Stimulated activated CD4-positive, alpha-beta T cell treated with anti-CD3 and anti-CD28 coated beads, Interleukin-1b, Interleukin-23, amount 100 ng/mL, for 48 hours (primary cell): ENCODE data around the gene CLSTN2.

Source experiments
- DNase-seq: peaks from one replicate; pipeline ENCODE4 v3.0.0-alpha.2; 2020

CLSTN2 gene

DNA sequence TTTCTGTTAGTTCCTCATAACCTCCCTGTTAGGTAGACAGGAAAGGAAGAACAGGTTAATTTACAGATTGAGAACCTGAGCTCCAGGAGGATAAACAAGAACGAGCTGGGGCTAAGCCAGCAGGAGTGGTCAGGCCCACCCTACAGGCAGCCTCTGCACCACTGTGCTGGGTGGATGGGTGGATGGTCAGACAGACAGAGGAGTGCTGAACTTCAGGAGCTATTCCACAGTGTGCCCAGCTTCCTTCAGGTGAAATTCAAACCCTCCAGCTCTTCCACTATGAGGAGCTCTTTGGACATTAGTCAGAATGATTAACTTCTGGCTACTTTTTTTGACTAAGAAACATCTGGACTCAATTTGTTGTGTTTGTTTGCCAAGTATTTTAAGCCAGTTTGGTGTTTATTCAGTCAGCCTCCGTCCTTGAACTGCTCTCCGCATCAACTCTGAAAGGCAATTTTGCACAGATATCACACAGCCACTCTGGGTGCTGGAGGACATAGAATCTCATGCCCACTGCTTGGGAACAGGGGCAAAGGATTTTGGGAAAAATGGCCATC lies 361.9 kb downstream of the CLSTN2 start:
- DNase-seq: no peak

DNA sequence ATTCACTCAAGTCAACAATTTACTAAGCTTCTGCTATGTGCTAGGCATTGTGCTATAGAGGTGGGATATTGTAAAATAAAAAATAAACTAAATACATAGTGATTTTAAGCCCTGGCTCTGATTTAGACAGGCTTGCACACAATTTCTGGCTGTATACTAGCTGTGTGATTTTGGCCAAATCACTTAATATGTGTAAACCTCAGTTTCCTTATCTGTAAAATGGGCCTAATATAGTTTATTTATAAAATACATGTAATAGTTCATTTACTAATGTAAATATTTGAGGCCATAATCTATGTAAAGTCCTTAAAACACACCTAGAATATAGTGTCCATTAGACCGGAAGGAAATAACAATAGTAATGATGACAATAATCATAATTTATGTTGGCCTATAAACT lies 363.1 kb downstream of the CLSTN2 start:
- no peak for DNase-seq

DNA sequence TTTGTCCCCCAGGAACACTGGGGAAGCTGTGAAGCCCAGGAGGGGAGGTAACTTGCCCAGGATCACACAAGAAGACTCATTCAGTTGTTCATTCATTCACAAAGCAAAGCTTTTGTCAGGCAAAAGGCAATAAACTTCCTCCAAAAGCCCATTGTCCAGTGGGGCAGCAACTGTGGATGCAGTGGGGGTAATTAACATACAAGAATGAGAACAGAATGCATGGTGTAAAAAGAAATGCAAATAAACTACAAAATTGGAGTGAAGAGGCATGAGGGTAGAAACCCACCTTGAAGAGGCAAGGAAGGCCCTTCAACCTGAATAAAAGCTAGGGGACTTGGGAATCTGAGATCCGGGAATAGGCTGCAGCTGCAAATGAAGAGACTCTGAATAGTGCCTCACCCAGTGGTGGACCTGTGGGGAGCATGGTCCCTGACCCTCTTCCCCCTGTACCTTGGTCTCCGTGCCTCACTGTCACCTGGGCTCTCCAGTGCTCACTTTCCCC lies 363.6 kb downstream of the CLSTN2 start:
- DNase-seq: no peak

DNA sequence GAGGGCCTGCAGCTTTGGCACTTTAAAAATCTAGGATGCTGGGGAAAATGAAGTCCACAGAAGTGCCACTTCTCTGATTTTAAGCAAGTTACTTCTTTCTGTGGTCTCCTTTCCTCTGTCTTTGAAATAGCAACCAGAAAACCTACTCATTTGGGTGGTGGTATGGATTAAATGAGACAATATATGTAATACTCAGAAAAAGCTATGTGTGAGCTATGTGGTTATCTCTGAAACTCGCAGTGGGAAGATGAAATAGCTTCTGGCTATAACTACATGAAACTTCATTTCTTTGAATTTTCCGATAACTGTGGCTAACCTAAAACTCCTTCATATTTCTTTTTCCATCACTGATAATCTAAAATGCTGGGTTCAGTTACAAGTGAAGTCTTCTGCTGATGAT lies 368.9 kb downstream of the CLSTN2 start:
- no peak for DNase-seq

DNA sequence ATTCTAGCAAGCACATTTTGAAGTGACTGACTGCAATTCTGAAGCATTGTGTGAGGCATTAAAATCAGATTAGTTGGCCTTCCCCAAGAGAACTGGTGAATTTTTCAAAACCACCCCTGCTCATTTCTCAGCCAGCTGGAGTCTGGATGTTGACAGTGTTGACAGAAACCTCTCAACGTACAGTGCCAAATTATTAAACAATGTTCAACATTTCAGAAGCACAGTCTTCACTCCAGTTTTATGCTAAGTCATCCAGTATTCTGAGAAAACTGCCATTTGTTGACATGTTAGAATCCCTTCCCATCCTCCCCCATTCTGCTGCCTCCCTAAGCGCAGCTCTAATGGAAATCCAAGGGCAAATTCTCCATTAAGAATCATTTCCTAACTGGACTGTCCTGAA lies 373.6 kb downstream of the CLSTN2 start:
- DNase-seq: no peak

DNA sequence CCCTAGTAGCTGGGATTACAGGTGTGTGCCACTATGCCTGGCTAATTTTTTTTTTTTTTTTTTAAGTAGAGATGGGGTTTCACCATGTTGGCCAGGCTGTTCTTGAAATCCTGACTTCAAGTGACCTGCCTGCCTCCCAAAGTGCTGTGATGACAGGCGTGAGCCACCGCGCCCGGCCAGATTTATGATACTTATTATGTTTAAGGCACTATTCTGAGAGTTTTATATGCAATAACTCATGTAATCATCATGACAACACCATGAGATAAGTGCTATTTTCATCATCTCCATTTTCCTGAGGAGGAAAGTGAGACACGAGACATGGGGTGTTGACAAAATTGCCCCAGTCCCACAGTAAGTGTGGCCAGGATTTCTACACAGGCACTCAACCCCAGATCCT lies 376.4 kb downstream of the CLSTN2 start:
- no peak for DNase-seq

DNA sequence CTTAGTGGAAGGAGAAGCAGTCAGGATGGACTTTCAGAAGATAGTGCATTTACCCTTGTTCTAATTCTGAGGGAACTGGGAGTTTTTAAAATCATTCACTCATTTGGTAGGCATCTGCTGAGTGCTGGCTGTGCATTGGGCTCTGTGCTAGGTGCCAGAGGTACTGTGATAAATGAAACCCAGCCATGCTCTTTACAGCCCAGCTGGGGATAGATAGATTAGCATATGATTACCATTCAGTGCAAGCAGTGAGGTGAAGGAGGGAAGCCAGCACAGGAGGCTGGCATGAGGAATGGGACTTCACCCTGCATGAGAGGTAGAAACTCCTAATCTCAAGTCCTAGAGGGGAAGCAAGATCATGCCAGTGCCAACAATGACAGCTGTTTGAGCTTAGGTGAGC lies 381.0 kb downstream of the CLSTN2 start:
- no peak for DNase-seq

DNA sequence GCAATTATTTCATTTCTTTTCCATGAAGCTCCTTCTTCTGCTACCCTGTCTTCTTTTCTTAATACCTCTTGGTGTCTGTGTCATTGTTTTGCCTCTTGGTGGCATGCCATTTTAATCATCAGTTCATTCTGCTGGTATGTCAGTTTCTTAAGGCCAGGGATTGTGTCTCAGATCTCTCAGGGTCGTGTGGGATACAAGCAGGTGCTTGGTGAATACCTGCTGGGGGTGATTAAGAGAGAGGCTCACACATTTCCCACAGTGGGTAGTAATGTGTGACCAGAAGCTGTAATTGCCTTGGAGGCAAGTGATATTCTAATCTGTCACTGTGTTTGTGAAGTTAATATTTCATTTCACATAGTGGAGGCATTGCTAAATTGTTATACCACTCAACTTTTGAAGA lies 381.5 kb downstream of the CLSTN2 start:
- DNase-seq: no peak

DNA sequence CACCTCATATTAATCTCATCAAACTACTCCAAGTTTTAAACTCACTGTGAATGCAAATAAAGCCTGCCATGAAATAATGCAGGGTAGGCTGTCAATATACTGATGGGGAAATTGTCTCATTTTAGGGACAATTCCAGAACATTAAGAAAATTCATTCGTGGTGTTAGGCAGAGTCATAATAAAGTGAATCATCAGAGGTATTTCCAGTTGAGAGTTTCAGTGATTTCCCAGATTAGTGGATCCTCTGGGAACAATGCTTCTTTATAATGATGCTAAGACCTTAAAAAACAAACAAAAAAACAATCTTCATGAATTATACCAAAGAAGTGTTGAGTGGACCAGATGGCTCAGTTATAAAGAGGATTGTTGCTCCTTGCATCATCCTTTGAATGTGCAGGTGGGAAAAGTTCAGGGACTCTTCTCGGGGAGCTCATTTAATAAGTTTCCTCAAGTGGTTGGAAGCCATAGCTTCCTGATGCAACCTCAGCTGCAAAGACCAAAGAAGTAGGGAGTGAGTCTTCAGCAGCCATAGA lies 381.9 kb downstream of the CLSTN2 start:
- no peak for DNase-seq

DNA sequence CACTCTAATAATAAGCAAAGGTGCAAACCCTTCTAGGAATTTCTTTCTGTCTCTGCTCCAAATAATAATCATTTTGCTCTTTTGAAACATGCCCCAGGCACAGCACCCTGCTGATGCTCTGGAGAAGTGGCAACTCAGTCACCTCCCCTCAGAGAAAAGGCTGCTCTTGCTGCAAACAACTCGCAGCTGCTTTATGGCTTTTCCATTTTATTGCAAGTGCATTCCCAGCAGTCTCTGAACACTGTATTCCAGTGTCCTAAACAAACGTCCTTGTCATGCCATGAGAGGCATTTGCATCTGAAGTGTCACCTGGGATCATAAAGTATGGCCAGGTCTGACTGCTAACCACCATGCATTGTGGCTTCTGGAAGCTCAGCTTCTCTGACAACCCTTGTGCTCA lies 384.8 kb downstream of the CLSTN2 start:
- DNase-seq: no peak

DNA sequence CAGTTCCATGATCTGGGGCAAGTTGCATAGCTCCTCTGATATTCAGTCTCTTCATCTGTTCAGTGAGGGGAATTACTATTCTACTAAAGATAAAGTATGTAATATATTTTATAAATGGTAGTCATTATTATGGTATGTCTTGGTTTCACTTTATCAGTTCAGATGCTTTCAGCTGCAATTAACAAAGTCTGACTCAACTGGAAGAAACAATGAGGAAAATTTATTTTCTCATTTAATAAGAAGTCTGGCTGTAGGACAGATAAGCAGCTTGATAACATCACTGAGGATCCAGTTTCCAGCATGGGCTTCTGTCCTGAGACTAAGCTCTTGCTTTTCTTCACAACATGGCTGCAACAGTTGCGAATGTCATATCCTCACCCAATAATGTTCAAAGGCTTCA lies 388.6 kb downstream of the CLSTN2 start:
- DNase-seq: no peak

DNA sequence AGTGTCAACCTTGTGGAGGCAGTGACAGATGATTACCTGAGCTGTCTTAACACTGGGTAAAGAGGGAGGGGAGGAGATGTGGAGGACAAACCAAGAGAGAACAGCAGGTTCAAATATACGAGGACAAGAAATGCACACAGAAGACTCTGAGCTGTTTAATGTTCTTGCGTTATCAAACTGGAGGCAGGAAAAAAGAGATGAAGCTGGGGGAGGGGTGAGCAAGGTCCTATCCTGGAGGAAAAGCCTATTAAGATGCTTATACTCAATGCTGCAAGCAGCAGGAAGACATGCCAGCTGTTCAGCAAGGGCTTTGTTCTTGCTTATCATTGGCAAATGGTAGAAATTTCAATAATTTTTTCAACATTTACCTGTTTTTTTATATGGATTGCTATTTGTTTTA lies 397.1 kb downstream of the CLSTN2 start:
- no peak for DNase-seq

DNA sequence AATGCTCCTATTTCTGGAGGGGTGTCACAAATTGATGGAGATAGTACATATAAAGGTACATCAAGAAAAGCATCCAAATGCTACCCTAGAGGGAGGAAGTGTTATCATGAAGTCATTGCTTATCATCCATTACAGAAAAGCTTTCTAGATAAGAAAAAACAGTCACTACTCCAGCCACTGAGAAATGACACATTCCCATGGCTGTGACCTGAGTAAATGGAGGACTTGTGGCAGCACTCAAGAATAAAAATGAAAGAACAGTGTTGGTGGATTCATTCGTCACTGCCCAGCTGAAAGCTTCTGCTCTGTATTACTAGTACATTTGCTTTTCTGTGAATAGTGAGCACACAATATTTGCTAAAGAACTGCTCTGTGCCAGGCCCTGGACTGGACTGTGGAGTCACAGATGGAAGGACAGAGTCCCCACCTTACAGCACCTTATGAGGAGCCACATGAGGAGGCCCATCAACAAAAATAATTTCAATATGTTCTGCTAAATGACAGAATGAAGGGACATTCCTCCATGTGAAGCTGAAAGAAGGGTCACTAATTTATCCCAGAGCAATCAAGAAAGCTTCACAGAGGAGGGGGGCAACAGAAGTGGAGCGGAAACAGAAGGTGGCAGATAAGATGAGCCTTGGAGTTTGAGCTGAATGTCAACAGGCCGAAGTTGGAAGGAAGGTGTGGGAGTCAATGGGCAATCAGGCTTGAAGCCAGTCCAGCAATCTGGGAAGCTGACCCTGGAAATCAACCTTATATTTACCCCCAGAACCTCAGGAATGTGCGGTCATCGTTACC lies 399.3 kb downstream of the CLSTN2 start:
- no peak for DNase-seq

DNA sequence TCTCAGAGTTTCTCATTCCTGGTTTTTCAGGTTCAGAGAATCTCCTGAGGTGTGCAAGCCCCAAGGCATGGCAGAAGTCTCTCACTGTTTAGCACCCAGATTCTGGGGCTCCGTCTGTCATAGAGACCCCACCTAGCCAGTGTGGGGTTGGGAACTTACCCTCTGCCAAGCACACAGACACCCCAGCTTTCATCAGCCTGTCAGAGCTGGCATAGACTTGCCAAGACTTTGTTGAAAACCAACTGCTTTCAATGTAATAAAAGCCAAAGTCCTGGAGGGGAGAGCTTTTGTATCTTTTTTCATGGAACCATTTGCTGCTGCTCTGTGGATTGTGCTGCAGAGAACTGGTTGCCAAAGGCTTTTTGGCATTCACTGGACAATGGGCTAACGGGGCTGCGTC lies 401.5 kb downstream of the CLSTN2 start:
- DNase-seq: no peak

DNA sequence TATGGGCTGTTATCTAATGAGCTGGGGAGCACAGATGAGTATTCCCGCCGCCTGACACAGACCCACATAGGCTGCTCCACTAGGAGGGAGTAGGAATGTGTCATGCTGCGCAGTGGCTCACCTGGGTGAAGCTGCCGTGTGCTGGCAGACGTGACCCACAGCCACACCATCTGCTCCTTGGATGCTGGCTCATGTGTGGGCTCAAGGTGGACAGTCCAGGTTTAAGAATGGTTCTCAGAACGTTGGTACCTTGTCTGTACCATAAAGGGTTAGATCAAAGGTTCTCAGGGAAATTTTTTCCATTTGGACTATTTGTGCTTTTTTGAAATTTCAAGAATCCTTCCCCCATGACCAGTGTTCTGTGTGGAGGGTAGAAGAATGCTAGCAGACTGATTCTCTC lies 403.9 kb downstream of the CLSTN2 start:
- DNase-seq: no peak

DNA sequence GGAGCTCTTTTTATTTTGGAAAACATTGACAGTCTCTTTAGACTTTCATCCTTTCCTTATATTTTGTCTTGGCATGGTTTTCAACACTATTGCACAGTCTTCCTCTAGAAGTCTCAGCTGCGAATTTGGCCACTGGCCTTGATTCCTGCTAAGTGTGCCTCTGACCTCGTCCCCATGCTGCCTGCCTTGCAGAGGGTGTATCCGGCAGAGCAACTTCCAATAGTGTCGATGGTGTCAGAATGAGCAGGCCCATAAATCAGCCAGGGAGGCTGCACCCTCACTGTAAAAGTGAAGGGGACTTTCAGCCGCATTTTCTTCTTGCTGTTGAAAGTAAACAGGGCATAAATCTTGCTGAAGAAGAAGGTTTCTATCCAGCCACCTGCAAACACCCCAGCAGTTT lies 406.2 kb downstream of the CLSTN2 start:
- DNase-seq: no peak

DNA sequence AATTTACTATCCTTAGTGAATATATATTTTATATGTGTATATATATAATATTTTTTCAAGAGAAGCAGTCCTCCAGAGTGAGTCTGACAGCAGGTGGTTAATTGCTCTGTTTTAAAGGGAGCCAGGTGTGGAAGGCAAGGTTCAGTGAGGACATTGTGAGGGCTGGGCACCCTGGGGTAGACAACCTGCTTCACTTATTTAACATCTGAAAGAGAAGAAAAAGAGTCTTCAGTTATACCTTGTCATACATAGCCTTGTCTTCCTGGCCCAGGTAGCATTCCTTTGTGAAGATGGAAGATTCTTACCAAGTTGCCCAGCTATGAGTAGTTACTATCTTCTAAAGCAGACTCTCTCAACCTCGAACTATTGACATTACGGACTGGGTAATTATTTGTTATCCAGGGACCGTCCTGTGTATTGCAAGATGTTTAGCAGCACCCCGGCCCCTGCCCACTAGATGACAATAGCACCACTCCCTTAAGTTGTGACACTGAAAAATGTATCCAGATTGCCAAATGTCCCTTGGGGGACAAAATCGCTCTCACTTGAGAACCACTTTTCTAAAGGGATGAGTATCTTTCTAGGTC lies 406.9 kb downstream of the CLSTN2 start:
- no peak for DNase-seq

DNA sequence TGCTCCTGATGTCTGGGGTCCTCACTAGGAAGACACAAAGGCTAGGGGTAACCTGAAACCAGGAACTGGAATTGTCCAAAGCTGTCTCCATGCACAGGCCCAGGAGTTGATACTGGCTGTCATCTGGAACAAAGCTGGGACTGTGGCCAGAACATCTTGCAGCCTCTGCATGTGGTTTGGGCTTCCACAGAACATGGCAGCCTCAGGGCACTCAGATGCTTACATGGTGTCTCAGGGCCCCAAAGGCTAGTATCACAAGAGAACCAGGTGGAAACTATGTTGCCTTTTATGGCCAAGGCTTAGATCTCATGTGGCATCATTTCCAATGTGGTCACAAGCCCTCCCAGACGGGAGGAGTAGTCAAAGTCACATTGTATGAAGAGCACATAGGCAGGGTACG lies 407.7 kb downstream of the CLSTN2 start:
- DNase-seq: no peak

DNA sequence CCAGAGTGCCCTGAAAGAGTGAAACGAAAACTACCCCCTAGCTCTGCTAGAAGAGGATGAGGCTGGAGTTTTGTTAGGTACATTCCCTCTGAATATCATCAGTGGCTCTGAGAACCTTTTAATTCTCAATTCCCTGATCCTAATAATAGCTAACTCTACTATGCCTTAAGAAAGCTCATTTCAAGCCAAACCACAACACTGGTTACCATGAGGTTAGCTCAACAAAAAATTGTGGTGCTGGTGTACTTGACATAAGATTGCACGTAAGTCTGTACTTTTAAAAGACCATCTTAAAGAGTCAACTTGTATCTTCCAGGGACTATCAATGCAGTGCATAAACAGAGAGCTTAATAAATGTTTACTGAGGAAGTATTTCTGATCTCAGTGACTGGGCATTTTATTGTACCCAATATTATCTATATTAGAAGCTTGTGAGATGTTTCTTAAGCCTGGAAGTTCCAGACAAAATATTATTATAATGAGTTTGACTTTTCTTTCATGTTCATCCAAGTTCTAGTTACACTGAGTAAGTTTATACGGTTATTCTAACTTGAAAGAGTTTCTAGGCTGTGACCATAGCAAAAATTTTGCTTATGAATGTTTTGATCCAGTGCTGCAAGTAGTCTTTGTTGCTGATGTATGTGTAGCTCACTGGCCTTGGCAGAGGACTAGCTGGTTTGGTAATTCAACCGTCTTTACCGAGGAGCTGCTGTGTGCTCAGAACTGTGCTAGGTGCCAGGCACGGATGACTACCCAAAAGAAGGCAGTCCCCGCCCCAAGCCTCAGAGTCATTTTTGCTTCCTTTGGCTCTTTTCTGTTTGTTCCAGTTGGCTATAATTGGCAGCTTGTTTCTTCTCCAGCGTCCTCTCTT lies 408.5 kb downstream of the CLSTN2 start:
- no peak for DNase-seq

DNA sequence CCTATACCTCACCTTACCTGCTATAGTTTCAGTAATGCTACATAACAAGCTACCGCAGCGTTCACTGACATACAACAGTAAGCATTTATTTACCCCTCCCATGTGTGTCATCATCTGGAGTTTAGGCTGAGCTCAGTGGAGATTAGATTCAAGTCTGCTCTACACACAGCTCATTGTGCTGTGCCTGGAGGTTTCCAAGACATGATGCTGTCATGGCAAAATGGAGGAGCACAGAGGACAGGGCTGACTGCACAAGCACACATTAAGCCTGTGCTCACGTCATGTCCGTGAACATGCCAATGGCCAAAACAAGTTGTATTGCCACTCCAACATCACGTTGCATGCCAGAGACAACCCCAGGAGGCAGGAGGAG lies 409.1 kb downstream of the CLSTN2 start:
- no peak for DNase-seq

DNA sequence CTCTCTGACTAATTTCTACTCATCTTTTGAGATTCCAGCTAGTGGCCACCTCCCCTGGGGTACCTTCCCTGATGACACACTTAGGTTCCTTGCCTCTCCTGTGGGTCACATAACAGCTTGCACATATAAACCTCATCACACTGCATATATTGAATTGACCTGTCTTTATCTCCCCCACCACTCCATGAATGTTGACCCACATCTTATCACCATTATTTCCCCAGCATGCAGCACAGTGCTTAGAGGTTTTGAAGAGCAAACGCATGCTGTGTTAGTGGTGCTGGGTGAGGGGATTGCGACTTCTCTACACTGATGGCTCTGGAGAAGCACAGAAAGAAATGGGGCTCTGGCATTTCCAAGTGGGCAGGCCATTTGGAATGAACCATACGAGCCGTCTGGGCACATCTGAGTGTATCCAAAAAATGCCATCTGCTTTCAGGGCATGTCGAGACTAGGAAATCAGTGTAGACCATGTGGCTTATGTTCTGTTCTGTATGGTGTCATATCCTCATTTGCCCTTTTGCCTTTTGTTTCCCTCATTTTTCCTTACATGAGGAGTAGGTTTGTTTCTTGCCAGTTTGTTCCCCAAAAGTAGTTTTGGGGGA lies 409.7 kb downstream of the CLSTN2 start:
- no peak for DNase-seq

DNA sequence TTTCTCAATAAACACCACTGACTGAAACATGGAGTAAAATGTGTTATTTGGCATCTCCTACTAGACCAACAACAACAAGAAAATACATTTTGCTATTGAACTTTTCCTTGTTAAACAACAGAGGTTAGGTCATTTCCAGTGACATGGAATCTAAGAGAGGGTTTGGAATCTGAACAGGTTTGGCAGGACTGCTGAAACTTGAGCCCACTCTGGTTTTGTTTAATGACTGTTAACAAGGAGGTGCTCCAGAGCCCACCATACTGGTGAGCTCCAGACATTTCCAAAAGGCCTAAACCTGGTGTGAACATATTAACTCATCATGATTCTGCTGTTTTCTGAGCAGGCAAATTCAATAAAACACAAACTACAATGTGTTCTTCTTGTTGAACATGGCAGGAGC lies 412.2 kb downstream of the CLSTN2 start:
- DNase-seq: no peak

DNA sequence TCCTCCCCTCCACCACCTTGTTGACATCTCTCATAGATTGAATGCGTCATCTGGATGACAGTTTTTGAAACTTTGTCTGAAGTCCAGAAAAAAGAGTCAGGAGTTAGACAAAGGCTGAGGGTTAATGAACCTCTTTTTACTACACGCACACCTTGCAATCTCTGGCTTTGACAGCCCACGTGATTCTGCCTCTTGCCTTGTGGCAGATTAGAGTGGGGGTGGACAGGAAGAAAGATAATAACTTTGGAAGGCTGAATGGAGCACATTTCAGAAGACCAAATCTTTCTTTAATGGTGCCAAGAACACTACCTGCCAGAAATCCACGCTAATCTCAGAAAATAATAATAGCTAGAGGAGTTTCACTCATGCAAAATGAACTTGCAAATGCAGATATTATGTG lies 415.0 kb downstream of the CLSTN2 start:
- DNase-seq: no peak
